ENCODE measurements around the gene SPINK8.
"Not testable (repeated sequence)": the region's sequence is repeated elsewhere in the genome, so short reads cannot be mapped to it uniquely, and the experiment has no call there.

SPINK8 gene

DNA sequence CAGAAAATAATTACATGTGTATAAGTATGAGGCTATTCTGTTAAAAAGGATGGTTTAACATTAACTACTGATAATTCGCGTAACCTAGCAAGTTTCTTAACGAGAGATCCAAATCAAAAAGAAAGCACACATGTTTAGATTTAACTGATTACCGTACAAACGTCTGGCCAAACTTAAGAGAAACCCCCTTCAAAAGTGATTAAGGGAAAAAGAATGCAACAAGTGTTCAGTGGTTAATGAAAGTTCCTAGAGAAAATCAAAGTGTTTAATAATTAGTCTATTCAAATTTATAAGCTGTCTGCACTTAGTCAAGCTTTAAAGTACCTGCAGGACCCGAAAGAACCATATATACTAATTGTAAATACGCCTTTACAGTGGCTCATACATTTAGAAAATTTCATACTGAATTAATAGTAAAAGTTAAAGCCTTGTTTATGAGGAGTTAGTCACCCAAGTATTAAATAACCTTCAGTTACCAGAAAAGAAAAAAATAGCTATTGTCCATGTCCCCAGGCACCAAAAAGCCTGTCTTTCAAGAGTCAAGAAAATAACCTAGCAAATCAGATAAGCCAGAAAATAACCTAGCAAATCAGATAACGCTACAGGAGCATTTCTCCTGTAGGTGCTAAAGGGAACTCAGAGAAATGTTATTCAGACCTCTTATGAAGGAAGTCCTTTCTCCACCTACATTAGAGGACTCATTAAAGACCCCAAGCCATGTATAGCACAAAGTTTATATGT, 58.0 kb downstream of the SPINK8 start:
- no peak for DNase-seq

DNA sequence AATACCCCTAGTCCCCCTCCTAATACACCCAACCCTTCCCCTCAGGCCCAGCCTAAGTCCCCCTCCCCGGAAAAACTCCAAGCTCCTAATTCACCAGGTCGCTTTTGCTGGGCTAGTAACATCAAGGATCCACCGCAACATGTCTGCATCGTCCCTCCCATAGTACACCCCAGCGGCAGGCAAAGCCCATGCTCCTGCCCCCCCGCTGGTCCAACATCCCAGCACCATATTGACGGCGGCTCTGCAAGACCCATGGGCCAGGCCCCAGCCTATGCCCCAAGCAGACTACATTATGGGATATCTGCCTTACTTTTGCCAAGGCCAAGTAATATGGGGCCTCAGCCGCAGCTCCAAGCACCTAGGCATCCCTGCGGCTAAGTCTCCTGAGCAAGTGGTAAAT, 59.0 kb downstream of the SPINK8 start:
- DNase-seq: no peak

DNA sequence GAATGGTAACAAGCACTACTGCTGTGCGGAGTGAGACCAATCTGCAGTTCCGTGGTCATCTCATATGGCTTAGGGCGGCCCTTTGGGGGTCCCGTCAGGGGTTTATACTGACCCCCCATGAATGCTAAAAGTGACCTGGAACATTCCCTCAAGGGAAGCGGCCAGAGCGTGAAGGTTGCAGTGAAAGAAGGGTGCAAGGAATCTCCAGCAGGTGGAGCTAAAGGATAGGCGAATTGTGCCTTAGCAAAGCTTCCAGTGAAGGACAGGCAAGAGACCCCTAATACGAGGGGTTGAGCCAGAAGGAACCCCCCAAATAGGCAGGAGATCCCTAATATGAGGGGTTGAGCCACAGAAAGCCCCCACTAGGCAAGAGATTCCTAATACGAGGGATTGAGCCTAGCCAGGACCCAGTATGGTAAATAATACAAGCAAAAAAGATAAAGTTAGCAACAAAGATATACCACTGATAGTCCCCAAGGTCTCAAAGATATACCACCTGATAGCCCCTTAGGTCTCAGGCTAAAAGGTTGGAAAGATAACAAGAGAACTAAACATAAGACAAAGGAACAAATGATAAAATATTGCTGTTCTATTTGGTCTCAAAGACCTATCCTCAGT, 59.8 kb downstream of the SPINK8 start:
- peak in 1 of 2 experiments; percentile 24 for DNase-seq

DNA sequence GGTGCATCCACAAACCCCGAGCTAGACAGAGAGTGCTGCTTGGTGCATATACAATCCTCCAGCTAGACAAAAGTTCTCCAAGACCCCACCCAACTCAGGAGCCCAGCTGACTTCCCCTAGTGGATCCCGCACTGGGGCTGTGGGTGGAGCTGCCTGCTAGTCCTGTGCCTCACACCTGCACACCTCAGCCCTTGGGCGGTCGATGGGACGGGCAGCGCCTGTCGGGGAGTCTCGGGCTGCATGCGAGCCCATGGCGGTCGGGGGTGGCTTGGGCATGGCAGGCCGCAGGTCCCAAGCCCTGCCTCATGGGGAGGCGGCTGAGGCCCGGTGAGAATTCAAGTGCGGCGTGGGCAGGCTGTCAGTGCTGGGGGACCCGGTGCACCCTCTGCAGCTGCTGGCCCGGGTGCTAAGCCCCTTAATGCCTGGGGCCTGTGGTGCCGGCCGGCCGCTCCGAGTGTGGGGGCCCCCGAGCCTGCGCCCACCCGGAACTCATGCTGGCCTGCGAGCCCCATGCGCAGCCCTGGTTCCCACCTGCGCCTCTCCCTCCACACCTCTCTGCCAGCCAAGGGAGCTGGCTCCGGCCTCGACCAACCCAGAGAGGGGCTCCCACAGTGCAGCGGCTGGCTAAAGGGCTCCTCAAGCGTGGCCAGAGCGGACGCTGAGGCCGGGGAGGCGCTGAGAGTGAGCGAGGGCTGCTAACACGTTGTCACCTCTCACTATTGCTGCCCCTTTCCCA, 61.5 kb downstream of the SPINK8 start:
- no peak for DNase-seq

DNA sequence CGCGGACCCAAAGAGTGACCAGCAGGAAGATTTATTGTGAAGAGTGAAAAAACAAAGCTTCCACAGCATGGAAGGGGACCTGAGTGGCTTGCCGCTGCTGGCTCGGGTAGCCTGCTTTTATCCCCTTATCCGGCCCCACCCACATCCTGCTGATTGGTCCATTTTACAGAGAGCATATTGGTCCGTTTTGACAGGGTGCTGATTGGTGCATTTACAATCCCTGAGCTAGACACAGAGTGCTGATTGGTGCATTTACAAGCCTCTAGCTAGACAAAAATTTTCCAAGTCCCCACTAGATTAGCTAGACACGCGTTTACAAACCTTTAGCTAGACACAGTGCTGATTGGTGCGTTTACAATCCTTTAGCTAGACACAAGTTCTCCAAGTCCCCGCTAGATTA, 62.2 kb downstream of the SPINK8 start:
- not testable (repeated sequence) for DNase-seq

DNA sequence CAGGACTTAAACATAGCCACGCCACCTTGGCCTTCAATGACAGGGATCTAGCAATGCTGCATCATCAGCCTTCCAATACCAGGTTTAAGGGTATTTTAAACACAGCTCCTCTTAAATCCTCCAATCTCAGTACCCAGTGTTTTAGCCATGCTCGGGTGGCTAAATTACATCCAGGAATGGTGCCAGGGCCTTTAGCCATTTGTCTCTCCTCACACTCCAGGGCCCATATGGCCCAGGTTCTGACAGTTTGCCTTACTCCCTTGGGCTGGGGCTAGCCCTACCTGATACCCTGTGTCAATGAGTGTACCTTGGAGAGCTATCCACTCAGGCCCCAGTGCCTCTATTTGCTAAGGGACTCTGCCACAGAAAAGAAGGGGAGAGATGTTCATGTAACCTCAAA, 63.2 kb downstream of the SPINK8 start:
- no peak for DNase-seq

DNA sequence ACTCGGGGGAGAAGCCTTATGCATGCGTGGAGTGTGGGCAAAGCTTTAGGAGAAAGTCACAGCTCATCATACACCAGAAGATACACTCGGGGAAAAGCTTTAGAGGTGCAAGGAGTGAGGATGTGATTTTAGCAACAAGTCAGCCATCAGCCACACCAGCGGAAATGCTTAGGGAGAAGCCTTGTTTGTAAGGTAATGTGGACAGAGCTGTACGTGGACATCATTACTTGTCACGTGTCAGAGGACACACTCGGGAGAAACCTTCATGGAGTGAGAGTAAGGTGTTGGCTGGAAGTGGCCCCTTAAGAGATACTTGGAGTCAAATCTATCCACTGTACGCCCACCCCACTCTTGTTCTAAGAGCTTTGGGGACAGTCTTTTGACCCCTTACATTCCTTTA, 63.9 kb downstream of the SPINK8 start:
- DNase-seq: no peak

DNA sequence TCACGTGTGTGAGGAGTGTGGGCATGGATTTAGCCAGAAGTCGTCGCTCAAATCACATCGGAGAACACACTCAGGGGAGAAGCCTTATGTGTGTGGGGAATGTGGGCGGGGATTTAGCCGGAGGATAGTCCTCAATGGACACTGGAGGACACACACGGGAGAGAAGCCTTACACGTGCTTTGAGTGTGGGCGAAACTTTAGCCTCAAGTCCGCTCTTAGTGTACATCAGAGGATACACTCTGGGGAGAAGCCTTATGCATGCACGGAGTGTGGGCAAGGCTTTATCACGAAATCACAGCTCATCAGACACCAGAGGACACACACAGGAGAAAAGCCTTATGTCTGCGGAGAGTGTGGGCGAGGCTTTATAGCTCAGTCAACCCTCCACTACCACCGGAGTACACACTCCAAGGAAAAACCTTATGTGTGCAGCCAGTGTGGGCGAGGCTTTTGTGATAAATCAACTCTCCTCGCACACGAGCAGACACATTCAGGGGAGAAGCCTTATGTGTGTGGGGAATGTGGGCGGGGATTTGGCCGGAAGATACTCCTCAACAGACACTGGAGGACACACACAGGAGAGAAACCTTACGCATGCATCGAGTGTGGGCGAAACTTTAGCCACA, 64.4 kb downstream of the SPINK8 start:
- no peak for DNase-seq

DNA sequence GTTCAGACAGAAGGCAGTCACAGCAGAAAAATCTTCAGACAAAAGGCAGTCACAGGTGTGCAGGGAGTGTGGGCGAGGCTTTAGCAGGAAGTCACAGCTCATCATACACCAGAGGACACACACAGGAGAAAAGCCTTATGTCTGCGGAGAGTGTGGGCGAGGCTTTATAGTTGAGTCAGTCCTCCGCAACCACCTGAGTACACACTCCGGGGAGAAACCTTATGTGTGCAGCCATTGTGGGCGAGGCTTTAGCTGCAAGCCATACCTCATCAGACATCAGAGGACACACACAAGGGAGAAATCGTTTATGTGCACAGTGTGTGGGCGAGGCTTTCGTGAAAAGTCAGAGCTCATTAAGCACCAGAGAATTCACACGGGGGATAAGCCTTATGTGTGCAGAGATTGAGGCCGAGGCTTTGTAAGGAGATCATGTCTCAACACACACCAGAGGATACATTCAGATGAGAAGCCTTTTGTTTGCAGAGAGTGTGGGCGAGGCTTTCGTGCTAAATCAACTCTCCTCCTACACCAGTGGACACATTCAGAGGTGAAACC, 65.0 kb downstream of the SPINK8 start:
- DNase-seq: no peak

DNA sequence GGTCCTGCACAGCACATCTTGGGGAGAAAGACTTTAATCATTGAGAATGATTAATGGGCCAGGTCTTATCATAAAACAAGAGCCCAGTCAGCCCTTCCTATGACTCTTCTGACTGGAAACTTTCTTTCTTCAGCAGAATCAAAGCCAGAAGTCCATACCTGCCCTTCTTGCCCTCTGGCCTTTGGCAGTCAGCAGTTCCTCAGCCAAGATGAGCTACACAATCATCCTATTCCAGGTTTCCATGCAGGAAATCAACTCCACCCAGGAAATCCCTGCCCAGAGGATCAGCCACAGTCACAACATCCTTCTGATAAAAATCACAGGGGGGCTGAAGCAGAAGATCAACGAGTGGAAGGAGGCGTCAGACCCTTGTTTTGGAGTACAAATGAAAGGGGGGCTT, 65.7 kb downstream of the SPINK8 start:
- DNase-seq: no peak

DNA sequence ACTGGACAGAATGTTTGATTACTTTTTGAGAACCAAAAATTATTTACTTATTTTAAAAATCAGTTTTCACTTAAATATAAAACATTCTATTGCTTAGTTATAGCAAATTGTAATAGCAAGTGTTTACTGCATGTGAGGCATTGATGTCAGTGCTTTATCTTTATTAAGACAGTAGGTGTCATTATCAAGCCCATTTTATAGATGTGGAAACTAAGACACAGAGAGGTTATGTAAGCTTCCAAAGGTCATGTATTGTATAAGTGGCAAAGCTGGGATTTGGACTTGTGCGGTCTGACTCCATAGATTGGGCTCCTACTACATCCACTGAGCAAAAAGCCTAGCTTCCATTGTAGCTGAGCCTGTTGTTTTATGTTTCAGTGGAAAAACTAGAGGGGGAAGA, 74.9 kb downstream of the SPINK8 start:
- DNase-seq: no peak
